NCI-H460 (cell line): ENCODE results near the gene WDR4. TPM values are rescaled to one million over a fixed set of nuclear protein-coding genes. Genes with fewer than 3 reads are reported as not detected.
"Not testable (repeated sequence)": the region's sequence is repeated elsewhere in the genome, so short reads cannot be mapped to it uniquely, and the experiment has no call there.

Source experiments
- DNase-seq: peaks from one replicate; pipeline ENCODE4 v3.0.0-alpha.2; 2016; ENCODE audit warnings: low read depth; ENCODE audit errors: extremely low read depth
- total RNA-seq: library from RNA; depleted of rRNA; stranded (reverse); fragments of >200 nt; shearing (Covaris generic); gene quantifications from 2 replicates; pipeline ENCODE4 v1.2.3, GENCODE V29; 2014

Gene WDR4
- total RNA-seq, 1 experiment from 2014 or later: 9.8 TPM

- no peak for DNase-seq
Observed at GRCh38 chr21:42880352-42880751, 1.0 kb upstream of the WDR4 start.

DNA sequence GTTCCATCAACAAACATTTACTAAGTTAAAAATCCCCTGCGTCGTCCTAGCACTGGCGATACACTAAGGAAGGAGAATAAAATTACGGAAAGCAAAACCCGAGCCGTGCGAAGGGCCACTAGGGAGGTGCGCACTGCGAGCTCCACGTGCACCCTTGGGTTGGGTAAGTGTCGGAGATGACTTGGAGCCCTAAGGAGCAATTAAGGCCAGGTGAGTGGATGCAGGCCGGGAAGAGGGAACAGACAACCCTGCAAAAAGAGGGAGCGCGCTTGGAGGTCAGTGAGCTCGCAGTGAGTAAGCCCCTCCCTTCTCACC lies 704 bp downstream of the WDR4 start:
- DNase-seq: no peak

- not testable (repeated sequence) for DNase-seq
Observed at GRCh38 chr21:42875811-42876210, 3.5 kb downstream of the WDR4 start.

- DNase-seq: no peak
Observed at GRCh38 chr21:42873096-42873495, 6.2 kb downstream of the WDR4 start.

DNA sequence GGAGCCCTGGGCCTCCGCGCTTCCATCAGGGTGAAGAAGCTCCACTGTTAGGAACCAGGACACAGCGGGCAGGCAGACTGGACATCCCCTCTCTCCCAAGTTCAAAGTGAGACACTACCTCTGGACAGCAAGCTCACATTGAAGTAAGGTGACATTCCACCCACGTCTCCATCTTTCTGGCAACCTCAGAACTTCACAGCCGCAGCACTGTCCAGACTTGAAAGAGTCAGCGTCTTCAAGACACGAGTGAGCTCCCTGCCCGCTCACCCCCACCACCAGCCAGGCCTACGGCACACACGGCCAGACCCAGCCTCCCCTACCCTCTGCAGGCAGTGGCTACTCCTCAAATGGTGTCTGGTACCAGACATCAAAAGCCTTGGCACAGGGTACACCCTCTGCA lies 11.1 kb downstream of the WDR4 start:
- DNase-seq: no peak

DNA sequence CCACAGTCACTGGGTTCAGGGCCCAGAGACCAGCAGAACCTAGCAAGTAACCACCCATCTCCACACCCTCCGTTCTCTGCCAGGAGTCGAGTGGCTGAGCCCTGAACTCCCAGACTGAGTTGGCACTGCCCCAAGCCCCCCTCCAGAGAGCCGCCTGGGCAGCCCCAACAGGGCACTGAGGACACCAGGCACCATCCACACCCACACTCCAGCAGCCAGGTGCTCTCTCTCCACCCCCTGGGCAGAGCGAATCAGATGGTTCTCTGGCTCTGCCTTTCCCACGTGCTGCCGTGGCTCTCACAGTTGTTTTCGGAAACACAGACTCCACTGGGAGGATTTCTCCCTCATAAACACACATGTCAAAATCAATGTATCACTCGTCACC lies 13.6 kb downstream of the WDR4 start:
- no peak for DNase-seq

DNA sequence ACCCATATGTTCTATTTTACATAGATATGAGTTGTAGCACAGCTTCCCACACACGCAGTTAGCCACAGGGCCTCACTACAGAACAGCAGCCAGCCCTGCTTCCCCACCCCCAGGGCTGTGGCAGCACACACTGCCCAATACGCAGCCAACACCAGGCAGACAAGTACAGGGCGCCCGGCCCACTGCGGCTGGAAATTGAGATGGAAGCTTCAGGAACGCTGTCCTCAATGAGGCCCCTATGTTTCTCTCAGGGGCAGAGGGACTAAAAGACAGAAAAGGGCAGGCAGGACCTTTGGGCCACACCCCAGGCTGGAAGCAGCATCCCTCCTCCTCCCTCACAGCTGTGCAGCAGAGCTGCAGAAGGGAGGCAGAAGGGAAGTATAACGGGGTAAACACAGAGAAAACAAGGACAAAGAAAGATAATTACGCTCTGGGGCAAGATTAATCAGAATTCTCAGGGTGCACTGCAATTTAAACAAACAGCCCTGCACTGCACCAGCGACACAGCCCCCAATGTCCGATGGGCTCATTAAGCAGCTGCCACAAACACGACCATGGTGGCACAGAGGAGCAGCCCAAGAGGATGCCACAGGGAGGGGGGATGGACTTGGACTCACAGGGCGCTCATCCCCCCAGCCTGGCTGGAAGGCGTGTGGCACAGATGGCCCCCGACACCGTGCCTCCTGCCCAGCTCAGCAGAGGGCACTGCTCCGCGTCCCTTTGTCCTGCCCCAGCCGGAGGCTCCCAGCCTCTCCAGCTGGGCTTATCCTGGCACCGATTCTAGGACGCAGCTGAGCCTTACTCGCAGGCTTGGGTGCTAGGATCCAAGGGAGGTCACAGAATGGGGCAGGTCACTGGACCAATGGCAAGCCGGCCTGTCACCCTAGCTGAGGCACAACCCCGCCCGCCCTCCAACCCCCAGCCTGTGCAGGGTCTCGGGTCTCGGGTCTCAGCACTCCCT lies 14.2 kb downstream of the WDR4 start:
- no peak for DNase-seq

GRCh38 chr21:42864286-42864685 lies 15.1 kb downstream of the WDR4 start:
- DNase-seq: no peak

DNA sequence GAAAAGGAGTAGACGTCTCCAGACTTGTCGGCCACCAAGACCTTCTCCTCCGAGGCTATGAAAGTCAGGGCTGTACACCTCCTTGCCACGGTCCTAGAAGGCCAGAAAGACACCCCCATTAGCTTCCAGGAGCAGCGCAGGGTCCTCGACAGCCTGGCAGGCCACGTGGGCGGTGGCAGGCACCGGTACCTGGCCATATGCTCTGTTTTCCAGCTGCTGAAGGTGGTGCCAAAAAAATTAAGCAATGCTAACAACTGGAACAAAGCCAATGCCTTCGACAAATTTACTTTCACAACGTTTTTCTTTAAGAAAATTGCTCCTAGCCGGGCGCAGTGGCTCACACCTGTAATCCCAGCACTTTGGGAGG lies 15.9 kb downstream of the WDR4 start:
- no peak for DNase-seq

- no peak for DNase-seq
Observed at GRCh38 chr21:42862774-42863503, 16.4 kb downstream of the WDR4 start.

DNA sequence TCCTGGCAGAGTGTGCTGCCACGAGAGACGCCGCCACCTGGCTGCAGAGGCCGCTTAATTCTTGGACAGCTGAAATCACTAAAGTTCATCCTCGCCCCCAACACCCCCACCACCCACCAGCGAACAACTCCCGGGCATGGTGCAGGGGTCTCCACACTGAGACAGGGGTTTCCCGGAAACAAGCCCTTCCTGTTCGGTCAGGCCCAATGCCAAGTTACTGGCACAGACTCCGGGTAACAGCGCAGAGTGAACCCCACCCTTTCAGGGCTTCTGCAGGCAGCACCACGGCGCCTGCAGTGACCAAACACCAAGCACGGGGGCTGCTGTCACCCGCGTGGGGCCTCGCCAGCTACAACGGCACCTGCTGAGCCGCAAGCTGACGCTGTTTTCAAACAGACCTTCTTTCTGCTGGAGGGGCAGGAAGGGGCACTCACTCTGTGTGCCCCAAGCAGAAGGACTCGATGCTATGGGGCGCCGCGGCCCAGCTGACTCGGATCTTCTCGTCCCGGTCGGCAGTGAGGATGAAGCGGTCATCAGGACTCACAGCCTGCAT lies 17.4 kb downstream of the WDR4 start:
- DNase-seq: no peak

- DNase-seq: no peak
Observed at GRCh38 chr21:42861311-42861847, 18.0 kb downstream of the WDR4 start.

GRCh38 chr21:42860345-42860744 lies 19.0 kb downstream of the WDR4 start:
- no peak for DNase-seq

- DNase-seq: no peak
Observed at GRCh38 chr21:42859891-42860230, 19.5 kb downstream of the WDR4 start.

GRCh38 chr21:42858957-42859890 lies 20.1 kb downstream of the WDR4 start:
- no peak for DNase-seq

DNA sequence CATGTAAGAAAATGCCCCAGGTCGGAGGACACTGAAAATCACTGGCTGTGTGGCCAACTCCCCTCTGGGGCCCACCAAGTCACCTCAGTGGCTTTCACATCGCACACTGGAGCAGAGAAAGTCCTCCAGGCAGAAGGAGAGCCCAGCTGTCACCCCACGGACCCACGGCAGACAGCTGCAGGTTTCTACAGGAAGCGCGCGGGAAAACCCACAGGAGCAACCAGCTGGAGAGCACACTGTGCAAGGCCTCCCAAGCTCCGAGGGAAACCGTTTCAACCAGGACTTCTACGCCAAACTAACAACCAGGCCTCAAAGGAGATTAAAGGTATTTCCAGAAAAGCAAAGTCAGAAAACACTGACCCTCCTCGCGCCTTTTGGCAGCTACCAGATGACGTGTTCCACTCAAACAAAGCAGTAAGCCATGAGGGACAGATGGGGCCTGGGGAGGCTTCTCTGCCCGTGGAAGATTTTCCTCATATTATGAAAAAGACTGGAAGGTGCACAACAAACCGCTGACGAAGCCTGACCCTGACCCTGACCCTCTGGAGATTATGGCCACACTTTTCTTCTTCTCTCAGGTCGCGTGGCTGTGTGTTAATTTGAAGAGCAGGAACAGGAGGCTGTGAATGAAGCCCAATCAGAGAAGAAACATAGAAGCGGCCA lies 21.0 kb downstream of the WDR4 start:
- no peak for DNase-seq

DNA sequence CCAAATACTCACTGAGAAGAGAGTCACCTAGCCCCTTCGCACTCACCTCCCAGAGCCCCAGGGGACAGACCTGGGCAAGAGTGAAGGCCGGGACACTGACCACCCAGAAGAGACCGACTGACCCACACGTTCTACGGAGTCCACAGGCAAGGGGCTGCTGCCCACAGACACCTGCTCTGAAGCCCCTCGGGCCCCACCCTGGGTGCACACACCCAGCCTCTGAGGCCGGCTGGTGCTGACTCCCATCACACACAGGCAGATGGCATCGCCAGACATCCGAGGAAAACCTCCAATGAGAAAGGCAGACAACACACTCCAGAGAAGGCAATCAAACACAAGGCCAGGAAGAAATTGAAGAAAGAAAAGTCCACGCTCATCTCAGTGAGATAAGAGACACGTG lies 22.1 kb downstream of the WDR4 start:
- DNase-seq: no peak

- no peak for DNase-seq
Observed at GRCh38 chr21:42855937-42856335, 23.4 kb downstream of the WDR4 start.

DNA sequence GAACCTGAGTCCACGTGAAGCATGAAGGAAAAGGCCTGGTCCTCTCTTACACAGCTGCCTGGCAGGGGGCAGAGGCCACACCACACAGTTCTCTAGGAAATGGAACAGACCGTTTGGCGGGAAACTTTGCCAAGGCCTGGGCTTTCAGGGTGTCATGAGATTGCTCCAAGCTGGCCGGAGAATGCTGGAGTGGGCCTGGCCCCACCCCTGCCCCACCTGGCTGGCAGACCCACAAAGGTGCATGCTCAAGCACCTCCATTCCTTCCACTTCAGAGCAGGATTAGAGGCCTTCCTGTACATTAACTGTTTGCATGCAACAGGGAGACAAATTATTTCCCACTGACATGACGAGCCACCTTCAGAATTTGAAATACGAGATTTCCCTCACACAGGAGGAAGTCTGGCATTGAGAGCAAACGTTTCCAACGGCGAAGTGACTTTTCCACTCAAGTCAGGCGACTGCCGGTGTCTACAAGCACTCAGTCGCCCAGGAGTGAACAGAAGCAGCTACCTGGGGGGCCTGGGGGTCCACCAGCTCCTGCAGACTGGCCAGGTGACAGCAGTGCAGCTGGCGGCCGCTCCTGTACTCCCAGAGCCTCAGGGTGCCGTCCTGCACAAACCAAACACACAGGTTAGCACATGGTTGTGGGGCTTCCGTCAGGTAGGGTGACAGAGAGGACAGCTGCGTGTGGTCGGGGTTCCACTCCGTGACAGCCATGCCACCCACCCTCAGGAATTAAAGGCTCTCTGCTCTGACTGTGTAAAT lies 24.0 kb downstream of the WDR4 start:
- no peak for DNase-seq
